Astrocyte (in vitro differentiated cells and primary cell): ENCODE data around the gene GATA2. TPM values are rescaled to one million over a fixed set of nuclear protein-coding genes. Genes with fewer than 3 reads are reported as not detected.

ENCODE experiments used
- DNase-seq: peaks from one replicate; pipeline ENCODE4 v3.0.0-alpha.2; 2010; ENCODE audit warnings: low read depth
- FAIRE-seq: peaks from 2 replicates; lab custom pipeline; 2011; peaks lifted over from hg19 to GRCh38; lab: Jason Lieb, UNC
- H2AFZ ChIP-seq: 2 replicates; pipeline ENCODE4 v1.6.0; 2012; ENCODE audit warnings: low read depth, low read length, inconsistent platforms
- H3K27ac ChIP-seq: 2 replicates; pipeline ENCODE4 v1.5.1; 2011; ENCODE audit warnings: low read depth, low read length, inconsistent platforms
- H3K27me3 ChIP-seq: 2 replicates; pipeline ENCODE4 v1.6.0; 2011; ENCODE audit warnings: low read length, inconsistent platforms; ENCODE audit not compliant: insufficient read depth
- H3K36me3 ChIP-seq: 2 replicates; pipeline ENCODE4 v1.5.1; 2011; ENCODE audit warnings: low read length, inconsistent platforms; ENCODE audit not compliant: insufficient read depth
- H3K4me1 ChIP-seq: 2 replicates; pipeline ENCODE4 v1.5.1; 2011; ENCODE audit warnings: low read length, inconsistent platforms; ENCODE audit not compliant: insufficient read depth
- H3K4me2 ChIP-seq: 2 replicates; pipeline ENCODE4 v1.6.0; 2012; ENCODE audit warnings: low read length, inconsistent platforms
- H3K4me3 ChIP-seq: 2 replicates; pipeline ENCODE4 v1.5.1; 2011; ENCODE audit warnings: low read depth, mild to moderate bottlenecking, low read length, inconsistent platforms; ENCODE audit not compliant: insufficient read depth
- H3K79me2 ChIP-seq: 2 replicates; pipeline ENCODE4 v1.6.0; 2012; ENCODE audit warnings: mild to moderate bottlenecking, low read length, inconsistent platforms; ENCODE audit not compliant: insufficient read depth
- H3K9ac ChIP-seq: 2 replicates; pipeline ENCODE4 v1.6.0; 2012; ENCODE audit warnings: mild to moderate bottlenecking, low read length, inconsistent platforms
- H3K9me3 ChIP-seq: 2 replicates; pipeline ENCODE4 v1.5.1; 2012; ENCODE audit warnings: low read depth, mild to moderate bottlenecking, low read length, inconsistent platforms; ENCODE audit not compliant: insufficient read depth
- H4K20me1 ChIP-seq: 2 replicates; pipeline ENCODE4 v1.6.0; 2012; ENCODE audit warnings: low read length, inconsistent platforms; ENCODE audit not compliant: insufficient read depth
- H3K27ac Mint-ChIP-seq: one replicate; pipeline ENCODE4 v1.8.0; 2021; ENCODE audit warnings: mild to moderate bottlenecking, mixed read lengths; ENCODE audit not compliant: unreplicated experiment
- H3K27me3 Mint-ChIP-seq: one replicate; pipeline ENCODE4 v1.8.0; 2021; ENCODE audit warnings: low read depth, mixed read lengths; ENCODE audit not compliant: unreplicated experiment
- H3K36me3 Mint-ChIP-seq: one replicate; pipeline ENCODE4 v1.8.0; 2021; ENCODE audit warnings: low read depth, mixed read lengths; ENCODE audit not compliant: unreplicated experiment
- H3K4me1 Mint-ChIP-seq: one replicate; pipeline ENCODE4 v1.8.0; 2021; ENCODE audit warnings: low read depth, mixed read lengths; ENCODE audit not compliant: unreplicated experiment
- H3K4me3 Mint-ChIP-seq: one replicate; pipeline ENCODE4 v1.8.0; 2021; ENCODE audit warnings: mild to moderate bottlenecking, moderate library complexity, mixed read lengths; ENCODE audit not compliant: unreplicated experiment
- H3K9me3 Mint-ChIP-seq: one replicate; pipeline ENCODE4 v1.8.0; 2021; ENCODE audit warnings: mild to moderate bottlenecking, mixed read lengths; ENCODE audit not compliant: unreplicated experiment
- EZH2 ChIP-seq: IDR thresholded peaks from 2 replicates; pipeline ENCODE4 v1.6.1; 2012; ENCODE audit warnings: mild to moderate bottlenecking, low read length, inconsistent platforms; ENCODE audit not compliant: insufficient read depth
- total RNA-seq: library from RNA; stranded (reverse); gene quantifications from 2 replicates; pipeline ENCODE4 v1.2.1, GENCODE V29; 2021
- TF ChIP-seq, protein P1 (sequence below): IDR thresholded peaks from 2 replicates; pipeline ENCODE4 v1.5.1; 2011; ENCODE audit warnings: low read depth, mild to moderate bottlenecking, inconsistent platforms, low read length, moderate library complexity; ENCODE audit not compliant: insufficient read depth

Gene GATA2
- total RNA-seq, 1 donor from 2014 or later, result 1.7 TPM

- Mint-ChIP-seq H3K36me3 (peaks cover 3% of the 10 kb centered on the region), H3K4me3 (no peak overlapping the region), H3K27me3 (peaks cover 58% of the 10 kb centered on the region), H3K4me1 (no peaks in the 10 kb centered on the region), H3K9me3 (peaks cover 5% of the 10 kb centered on the region), H3K27ac (no peak overlapping the region)
- no peaks in the 10 kb centered on the region for H3K9me3 ChIP-seq
- H3K4me1 ChIP-seq, result no peaks in the 10 kb centered on the region
- no peak overlapping the region for H3K27ac ChIP-seq
- TF ChIP-seq, protein P1, sequence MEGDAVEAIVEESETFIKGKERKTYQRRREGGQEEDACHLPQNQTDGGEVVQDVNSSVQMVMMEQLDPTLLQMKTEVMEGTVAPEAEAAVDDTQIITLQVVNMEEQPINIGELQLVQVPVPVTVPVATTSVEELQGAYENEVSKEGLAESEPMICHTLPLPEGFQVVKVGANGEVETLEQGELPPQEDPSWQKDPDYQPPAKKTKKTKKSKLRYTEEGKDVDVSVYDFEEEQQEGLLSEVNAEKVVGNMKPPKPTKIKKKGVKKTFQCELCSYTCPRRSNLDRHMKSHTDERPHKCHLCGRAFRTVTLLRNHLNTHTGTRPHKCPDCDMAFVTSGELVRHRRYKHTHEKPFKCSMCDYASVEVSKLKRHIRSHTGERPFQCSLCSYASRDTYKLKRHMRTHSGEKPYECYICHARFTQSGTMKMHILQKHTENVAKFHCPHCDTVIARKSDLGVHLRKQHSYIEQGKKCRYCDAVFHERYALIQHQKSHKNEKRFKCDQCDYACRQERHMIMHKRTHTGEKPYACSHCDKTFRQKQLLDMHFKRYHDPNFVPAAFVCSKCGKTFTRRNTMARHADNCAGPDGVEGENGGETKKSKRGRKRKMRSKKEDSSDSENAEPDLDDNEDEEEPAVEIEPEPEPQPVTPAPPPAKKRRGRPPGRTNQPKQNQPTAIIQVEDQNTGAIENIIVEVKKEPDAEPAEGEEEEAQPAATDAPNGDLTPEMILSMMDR, result no peak
- TF ChIP-seq EZH2, result no peak
- DNase-seq, result no peak
- no peaks in the 10 kb centered on the region for H4K20me1 ChIP-seq
- no peak overlapping the region for H3K9ac ChIP-seq
- no peak overlapping the region for H3K4me2 ChIP-seq
- peaks cover 44% of the 10 kb centered on the region for H3K27me3 ChIP-seq
- FAIRE-seq, result no peak
- H3K79me2 ChIP-seq, result no peaks in the 10 kb centered on the region
- H3K4me3 ChIP-seq, result no peak overlapping the region
- no peaks in the 10 kb centered on the region for H3K36me3 ChIP-seq
- no peak overlapping the region for H2AFZ ChIP-seq
Measured at GRCh38 chr3:128518587-128519490, 25.8 kb upstream of the GATA2 start.

DNA sequence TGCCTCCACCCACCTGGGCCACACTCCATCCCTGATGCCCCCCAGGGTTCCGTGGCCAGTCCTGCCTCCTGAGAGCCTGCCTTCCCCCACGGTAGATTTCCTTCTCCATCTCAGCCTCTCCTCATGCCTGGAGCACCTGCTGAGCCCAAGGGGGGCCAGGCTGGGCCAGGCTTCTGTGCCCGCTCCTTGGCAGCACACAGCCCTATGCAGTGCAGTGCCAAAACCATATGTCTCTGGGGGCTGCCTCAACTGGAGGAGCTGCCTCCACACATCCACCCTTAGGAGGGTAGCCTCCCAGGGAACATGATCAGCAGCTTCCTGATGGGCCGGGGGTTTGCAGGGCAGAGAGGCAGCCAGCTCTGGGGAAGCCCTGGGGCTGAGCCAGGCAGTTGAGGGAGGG, 24.6 kb upstream of the GATA2 start:
- Histone ChIP-seq H3K4me3 (no peak overlapping the region), H3K4me2 (no peak overlapping the region), H3K27me3 (peaks cover 41% of the 10 kb centered on the region), H4K20me1 (no peaks in the 10 kb centered on the region), H3K36me3 (no peaks in the 10 kb centered on the region), H3K9ac (no peak overlapping the region), H3K9me3 (no peaks in the 10 kb centered on the region), H3K79me2 (no peaks in the 10 kb centered on the region), H3K4me1 (no peaks in the 10 kb centered on the region), H2AFZ (no peak overlapping the region), H3K27ac (no peak overlapping the region)
- no peaks in the 10 kb centered on the region for H3K4me1 Mint-ChIP-seq
- no peak for FAIRE-seq
- H3K27ac Mint-ChIP-seq, result no peak overlapping the region
- H3K4me3 Mint-ChIP-seq, result no peak overlapping the region
- H3K36me3 Mint-ChIP-seq, result peaks cover 3% of the 10 kb centered on the region
- peaks cover 6% of the 10 kb centered on the region for H3K9me3 Mint-ChIP-seq
- no peak for DNase-seq
- no peak for TF ChIP-seq EZH2
- TF ChIP-seq, protein P1, result no peak
- peaks cover 51% of the 10 kb centered on the region for H3K27me3 Mint-ChIP-seq

DNA sequence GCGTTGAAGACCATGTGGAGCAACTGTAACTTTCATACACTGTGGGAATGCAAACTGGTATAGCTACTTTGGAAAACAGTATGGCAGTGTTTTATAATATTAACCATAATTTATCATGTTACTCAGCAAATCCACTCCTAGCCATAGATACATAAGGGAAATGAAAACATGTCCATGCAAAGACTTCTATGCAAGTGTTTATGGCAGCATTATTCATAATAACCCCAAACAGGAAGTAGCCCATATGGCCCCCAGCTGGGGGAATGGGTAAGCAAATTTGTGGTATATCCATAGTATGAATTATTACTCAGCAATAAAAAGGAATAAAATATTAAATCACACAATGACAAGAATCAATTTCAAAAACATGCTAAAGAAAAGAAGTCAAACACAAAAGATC, 23.0 kb upstream of the GATA2 start:
- no peak for FAIRE-seq
- no peak overlapping the region for H3K4me3 ChIP-seq

More for the DNA sequence above, 23.0 kb upstream of the GATA2 start:
- H3K4me1 Mint-ChIP-seq, result no peaks in the 10 kb centered on the region
- DNase-seq, result no peak
- H3K27ac Mint-ChIP-seq, result no peak overlapping the region
- H3K9me3 ChIP-seq, result no peaks in the 10 kb centered on the region
- peaks cover 40% of the 10 kb centered on the region for H3K27me3 Mint-ChIP-seq
- no peaks in the 10 kb centered on the region for H3K36me3 ChIP-seq
- no peak overlapping the region for H2AFZ ChIP-seq
- no peak overlapping the region for H3K4me3 Mint-ChIP-seq
- H3K36me3 Mint-ChIP-seq, result no peaks in the 10 kb centered on the region
- H3K27me3 ChIP-seq, result peaks cover 28% of the 10 kb centered on the region
- H3K79me2 ChIP-seq, result no peaks in the 10 kb centered on the region
- no peaks in the 10 kb centered on the region for H3K4me1 ChIP-seq
- no peak overlapping the region for H3K27ac ChIP-seq
- TF ChIP-seq EZH2, result no peak
- TF ChIP-seq, protein P1, result no peak
- H3K9me3 Mint-ChIP-seq, result peaks cover 6% of the 10 kb centered on the region
- no peak overlapping the region for H3K4me2 ChIP-seq
- H4K20me1 ChIP-seq, result no peaks in the 10 kb centered on the region
- no peak overlapping the region for H3K9ac ChIP-seq
